NCI-H510A (cell line): ENCODE data around the gene SLC12A7.

Experiments
- DNase-seq: peaks from one replicate; lab custom pipeline; 2025; lab: John Stamatoyannopoulos, UW

Gene SLC12A7

DNA sequence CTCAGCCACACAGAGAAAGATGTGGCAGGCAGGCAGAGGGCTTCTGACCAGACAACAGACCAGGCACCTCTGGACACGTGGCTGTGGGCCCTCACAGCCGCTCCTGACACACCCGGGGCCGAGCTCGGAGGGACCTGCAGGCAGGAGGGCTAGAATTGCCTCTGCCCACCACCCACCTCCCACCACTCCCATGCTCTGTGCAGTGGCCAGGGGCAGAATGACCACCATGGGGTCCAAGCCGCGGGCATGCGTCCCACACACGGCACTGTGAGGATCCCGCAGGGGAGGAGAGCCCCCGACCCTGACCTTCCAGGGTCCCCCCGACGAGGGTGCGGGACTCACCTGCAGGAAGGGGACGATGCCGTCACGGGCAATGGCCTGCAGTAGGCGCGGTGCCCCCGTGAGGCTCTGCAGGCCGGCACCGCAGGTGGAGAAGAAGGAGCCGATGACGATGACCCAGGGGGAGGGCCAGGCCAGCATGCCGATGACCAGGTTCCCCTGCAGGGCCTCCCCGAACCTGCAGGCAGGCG, 34.3 kb downstream of the SLC12A7 start:
- no peak for DNase-seq

DNA sequence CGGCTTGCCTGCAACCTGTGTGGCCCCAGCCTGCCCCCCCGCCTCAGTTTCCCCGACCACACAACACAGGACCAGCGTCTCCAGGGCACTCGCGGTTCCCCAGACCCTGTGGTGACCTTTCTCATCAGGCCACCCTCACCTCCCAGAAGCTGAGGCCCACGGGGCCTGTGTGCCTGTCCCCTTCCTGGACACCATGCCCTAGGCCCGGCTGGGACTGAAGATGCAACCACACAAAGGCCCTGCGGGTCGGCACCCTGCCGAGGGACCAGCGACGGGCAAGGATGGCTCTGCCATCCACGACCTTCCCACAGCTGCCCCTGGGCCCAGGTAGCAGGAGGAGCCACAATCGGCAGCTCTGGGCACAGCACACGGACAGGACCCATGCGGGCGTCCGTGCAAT, 34.8 kb downstream of the SLC12A7 start:
- no peak for DNase-seq

DNA sequence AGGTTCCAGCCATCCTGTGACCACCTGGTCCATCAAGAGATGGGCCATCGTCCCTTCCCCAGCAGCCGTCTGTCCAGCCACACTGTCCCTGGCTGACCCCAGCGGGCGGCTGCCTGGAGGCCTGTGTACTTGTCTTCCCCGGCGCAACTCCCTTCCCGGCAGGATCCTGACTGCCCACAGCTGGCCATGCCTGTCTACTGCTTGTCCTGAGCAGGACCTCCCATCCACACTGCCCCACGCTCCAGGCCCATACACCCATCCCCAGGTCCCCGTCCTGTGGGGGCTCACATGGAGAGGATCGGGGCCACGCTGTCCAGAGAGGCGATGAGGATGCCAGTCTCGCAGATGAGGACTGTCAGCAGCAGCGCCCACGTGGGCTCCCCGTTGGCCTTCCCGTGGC, 35.5 kb downstream of the SLC12A7 start:
- DNase-seq, result no peak

DNA sequence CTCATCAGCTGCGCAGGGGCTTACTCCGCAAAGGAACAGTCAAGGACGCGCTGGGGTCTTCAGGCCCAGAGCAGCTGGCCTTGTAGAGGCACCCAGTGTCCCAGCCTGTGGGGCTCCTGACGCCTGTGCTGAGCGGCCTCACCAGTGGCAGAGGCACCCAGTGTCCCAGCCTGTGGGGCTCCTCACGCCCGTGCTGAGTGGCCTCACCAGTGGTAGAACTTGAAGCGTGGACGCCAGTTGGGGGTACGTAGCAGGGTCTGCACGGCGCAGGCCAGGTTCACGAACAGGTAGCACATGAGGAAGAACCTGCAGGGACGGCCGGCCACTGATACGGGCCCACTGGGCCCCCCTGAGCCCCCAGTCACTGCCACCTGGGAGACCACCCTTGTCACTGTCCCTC, 35.9 kb downstream of the SLC12A7 start:
- DNase-seq, result no peak

DNA sequence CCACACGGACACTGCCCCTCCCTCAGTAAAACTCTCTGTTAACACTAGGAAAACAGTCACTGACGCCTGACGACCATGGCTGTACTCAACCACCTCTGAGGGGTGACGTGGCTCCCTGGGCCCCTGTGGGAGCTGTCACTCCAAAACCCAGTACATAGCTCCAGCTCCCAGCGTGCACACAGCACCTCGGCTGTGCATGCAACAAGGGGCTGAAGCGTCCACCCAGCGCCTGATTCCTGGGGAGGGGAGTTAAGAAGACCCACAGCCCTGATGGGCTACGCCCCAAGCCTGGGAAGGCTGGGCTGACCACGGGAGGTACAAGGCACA, 36.3 kb downstream of the SLC12A7 start:
- no peak for DNase-seq

DNA sequence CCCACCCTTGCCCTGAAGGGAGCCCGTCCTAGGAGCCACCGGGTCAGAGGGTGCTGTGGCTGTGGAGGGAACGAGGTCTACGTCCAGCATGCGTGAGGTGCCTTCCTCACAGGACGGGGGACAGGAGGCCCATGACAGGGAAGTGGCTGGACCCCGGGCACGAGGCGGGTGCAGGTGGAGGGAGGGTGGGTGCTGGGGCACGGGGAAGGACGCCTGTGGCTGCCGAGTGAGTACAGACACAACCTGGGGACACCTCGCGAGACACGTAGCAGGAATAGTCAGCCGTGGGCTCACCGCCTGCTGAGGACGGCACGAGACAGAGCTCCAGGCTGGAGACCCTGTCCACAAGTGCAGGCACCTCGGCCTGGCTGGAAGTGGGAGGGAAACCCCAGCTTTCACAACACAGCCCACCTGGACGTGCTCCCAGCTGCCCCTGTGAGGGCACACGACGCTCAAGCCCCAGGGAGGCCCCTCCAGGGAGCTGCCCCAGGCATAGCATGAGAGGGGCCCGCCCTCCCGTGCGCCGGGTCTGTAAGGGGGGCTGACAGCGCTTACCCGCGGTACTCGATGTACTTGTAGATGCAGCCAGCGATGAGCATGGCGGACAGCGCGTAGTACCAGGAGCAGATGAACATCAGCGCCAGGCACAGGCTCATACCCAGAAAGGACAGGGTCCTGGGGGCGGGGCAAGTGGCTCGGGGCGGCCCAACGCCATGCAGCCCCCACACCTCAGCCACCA, 36.9 kb downstream of the SLC12A7 start:
- no peak for DNase-seq

DNA sequence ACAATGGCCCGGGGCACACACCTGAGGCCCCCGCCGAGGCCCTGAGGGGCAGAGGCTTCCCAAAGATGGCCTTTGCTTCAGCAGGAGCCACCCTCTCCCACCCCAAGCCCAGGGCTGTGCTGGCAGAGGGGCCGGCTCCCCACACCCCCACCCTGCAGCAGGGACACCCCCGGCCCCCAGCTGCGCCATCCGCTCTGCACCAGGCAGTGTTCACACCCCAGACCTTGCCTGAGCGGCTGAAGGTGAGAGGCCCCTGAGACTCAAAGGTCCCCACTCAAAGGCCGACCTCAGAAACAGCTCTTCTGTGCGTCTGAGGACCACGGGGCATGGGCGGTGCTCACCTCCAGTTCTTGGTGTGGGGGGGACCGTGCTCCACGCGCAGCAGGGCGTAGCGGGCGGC, 37.6 kb downstream of the SLC12A7 start:
- no peak for DNase-seq

DNA sequence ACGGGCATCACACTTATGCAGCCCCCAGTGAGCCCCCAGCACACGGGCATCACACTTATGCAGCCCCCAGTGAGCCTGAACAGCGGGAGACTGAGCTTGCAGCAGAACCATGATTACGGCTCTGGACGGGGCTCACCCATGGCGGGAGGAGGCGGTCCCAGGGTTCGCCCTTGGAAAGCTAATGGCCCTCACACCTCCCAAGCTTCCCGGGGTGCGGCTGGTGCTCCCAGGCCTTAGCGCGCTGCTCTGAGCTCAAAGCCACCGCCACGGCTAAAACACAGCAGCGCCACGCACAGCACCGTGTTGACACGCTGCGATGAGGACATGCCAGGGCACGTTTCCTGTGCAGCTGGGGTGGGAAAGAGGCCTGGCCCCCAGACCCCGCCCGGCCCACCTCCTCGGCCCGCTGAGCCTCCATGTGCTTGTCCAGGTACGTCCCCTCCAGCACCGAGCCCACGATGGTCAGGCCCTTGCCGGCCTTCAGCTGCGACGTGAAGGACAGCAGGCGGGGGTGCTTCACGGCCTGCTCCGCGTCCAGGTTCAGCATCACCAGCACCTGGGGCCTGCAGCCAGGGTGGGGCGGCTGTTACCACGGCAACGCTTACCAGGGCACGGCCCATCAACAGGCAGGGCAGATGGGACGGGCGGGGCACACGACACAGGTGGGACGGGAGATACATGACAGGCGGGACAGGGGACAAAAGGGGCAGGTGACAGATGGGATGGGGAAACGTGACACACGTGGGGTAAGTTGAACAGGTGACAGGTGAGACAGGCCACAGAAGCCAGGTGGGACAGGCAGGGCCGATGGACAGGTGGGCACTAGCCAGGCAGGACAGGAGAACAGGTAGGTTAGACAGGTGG, 38.4 kb downstream of the SLC12A7 start:
- no peak for DNase-seq

DNA sequence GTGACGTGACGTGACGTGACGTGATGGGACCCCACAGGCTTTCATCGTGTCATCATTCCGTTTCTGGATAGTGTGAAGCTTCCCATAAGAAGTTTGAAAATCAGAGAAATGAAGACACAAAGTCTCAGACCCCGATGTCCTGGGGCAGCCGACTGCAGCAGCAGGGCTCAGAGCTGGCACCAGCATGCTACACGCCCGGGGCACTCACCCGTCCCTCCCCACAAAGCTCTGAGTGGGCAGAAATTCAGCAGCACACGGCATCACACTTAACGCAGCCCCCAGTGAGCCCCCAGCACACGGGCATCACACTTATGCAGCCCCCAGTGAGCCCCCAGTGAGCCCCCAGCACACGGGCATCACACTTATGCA, 42.2 kb downstream of the SLC12A7 start:
- DNase-seq, result no peak

DNA sequence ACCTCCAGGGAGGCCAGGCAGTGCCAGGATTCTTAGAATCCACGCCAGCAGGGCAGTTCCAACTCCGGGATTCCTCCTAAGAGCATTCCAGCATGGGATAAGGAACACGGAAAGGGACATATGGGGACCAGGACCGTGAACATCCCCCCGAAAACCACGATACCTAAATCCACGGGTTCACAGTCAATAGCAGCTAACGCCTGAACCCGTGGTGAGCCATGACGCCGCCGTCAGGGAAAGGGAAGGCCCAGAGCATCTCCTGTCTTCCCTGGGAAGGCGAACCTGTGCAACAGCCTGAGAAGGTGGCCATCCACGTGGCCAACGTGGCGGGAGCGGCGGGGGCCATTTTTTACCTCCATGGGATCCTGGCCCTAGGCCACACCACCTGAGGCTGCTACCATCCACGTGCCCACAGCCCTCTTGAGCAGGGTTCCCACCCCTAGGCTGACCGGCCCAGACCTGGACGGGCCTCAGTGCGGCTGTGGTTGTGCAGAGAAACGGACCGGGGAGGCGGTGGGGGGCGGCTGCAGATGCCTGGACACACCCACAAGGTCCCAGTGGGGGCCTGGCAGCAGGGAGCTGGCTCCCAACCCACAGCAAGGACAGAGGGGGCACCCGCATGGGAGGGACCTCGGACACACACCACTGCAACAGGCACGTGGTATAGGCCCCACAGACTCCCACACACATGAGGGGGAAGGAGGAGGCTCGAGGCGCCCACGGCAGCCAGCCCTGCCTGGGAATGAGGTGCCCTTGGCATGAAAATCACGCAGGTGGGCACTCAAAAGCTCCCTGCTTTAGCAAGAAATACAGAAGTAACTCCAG, 42.8 kb downstream of the SLC12A7 start:
- no peak for DNase-seq

DNA sequence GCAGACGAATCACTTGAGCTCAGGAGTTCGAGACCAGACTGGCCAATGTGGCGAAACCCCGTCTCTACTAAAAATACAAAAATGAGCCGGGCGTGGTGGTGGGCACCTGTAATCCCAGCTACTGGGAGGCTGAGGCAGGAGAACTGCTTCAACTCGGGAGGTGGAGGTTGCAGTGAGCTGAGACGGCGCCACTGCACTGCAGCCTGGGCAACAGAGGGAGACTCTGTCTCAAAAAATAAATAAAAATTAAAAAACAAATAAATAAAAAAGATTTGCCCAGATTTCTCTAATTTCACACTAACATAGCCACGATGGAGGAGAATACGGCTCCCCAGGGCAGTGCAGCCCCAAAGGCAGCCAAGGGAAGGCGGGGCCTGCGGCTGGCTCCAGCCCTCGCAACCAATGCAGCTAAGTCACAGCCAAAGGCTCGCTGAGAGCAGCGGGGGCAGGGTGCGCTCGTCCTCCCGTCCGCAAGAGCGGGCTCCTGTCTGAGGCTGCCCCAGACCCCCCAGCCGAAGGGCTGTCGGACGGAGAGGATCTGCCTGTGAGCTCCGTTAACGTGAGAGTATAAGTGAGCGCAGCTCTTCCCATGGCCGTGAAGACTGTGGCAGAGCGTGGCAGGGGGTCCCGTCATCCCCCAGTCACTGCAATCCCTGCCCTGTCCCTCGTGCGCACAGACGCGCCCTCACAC, 43.5 kb downstream of the SLC12A7 start:
- no peak for DNase-seq

DNA sequence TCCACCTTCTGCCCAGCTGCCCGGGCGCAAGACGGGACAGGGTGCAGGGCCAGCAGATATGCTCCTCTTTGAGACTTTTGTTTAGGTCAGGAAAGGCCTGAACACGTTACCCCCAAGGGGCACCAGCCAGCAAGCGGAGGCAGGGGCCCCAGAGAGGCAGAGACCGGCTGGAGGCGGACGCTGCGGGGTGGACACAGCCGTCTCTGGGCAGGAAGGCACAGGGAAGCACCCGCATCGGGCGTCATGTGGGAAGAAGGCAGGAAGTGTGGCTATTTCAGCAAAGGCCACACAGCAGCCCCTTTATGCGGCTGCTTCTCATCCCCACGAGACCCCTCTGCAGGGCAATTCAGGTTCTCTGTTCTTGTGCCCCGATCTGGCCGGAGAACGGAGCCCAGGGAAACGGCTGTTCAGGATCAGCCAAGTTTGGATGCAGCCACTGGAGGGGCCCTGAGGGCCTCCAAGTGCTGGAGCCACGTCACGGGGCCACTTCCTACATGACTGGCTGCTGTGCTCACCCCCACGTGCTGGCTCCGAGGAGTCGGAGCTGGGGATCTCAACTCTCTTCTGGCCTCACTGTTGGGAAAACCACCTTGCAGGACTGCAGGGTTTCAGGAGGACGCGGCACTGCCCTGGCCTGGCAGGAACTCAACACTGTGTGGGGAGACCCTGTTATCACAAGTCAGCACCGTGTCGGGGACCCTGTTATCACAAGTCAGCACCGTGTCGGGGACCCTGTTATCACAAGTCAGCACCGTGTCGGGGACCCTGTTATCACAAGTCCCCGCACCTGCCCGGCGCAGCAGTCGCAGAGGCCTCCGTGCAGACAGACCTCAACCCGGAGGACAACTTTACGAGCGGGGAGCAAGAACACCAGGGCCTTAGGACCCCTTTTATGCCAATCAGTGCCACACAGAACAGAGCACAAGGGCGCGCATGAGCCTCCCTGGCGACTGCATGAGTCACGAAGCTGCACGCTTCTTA, 44.4 kb downstream of the SLC12A7 start:
- DNase-seq, result no peak

DNA sequence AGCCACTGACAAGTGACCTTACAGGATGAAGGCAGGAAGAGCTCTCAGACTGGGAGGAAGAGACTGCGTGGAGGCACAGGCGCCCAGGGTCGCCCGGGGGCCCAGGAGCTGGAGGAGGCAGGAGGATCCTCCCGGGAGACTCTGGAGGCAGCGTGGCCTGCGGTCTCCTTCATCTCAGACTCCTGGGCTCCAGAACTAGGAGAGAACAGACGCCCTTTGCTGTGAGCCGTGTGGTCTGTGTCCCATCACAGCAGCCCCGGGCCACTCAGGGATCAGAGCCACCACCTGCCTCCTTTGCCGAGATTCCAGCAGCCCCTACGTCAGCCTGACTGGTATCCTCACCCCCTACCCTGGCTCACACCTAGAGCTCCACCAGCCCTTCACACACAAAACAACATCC, 45.2 kb downstream of the SLC12A7 start:
- DNase-seq, result no peak

DNA sequence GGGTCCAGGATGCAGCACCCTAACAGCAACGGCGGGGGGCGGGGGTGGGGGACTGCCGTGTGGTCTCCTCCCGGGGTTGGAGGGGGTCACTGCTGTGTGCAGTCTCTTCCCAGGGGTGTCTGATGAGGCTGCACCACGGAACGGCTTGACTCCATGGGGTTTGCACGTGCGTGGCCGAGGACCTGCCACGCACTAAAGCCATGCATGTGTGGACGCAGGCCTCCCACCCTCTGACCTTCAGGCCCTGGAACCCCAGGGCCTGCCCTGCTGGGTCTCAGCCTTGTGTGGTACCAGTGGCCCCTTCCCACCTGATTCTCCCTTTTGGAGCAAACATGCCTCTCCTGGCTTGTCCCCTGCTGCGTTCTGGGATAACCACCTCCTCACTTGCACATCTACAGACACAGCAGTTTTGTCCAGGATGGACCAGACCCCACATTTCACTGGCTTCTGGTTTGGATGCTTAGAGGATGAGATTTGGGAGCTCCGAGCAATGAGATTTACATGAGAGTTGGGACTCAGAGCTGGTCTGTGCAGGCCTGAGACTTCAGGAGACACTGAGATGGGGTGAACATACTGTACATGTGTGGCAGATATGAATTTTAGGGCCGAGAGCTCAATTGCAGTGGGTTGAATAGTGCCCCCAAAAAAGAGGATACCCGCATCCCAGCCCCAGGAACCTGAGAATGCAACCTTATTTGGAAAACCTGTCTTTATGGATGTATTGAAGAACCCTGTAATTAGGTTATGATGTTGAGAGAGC, 45.8 kb downstream of the SLC12A7 start:
- no peak for DNase-seq

DNA sequence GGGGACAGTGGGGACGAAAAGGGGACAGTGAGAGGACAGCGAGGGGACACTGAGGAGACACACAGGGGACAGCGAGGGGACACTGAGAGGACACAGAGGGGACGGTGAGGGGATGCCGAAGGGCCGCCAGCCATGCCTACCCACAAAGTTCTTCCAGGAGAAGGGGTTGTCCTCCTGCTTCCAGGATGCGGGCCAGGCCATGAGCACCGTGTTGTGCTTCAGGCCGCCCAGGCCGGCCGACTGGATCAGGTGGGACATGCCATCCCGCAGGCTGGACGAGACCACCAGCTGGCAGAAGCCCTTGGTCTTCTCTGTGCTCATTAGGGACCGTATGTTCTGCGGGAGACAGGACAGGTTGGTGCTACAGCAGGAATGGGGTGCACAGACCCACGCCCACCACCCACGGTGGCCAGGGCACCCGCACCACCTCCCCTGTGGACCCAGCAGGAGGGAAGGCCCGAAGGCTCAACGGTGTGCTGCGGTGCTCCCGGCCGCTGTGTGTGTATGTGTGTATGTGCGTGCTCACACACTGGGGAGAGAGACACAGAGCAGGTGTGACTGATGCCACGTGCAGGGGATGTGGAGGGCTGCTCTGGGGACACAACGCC, 46.6 kb downstream of the SLC12A7 start:
- no peak for DNase-seq

DNA sequence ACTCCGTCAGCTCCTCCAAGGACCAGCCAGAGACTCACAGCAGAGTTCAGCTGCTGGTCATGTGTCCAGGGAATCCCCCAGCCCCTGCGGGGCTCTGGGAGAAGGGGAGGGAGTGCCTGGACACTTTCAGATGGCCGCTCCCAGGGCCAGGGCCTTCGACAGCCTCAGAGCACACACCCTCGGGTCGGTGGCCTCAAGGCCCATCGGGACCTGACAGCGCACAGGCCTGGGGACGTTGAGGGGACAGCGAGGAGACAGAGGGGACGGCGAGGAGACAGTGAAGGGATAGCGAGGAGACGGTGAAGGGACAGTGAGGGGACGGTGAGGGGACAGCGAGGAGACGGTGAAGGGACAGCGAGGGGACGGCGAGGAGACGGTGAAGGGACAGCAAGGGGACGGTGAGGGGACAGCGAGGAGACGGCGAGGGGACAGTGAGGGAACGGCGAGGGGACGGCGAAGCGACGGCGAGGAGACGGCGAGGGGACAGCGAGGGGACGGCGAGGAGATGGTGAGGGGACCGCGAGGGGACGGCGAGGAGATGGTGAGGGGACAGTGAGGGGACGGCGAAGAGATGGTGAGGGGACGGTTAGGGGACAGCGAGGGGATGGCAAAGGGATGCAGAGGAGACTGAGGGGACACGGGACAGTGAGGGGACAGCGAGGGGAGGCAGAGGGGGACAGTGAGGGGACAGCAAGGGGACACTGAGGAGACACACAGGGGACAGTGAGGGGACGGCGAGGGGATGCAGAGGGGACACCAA, 47.3 kb downstream of the SLC12A7 start:
- no peak for DNase-seq

DNA sequence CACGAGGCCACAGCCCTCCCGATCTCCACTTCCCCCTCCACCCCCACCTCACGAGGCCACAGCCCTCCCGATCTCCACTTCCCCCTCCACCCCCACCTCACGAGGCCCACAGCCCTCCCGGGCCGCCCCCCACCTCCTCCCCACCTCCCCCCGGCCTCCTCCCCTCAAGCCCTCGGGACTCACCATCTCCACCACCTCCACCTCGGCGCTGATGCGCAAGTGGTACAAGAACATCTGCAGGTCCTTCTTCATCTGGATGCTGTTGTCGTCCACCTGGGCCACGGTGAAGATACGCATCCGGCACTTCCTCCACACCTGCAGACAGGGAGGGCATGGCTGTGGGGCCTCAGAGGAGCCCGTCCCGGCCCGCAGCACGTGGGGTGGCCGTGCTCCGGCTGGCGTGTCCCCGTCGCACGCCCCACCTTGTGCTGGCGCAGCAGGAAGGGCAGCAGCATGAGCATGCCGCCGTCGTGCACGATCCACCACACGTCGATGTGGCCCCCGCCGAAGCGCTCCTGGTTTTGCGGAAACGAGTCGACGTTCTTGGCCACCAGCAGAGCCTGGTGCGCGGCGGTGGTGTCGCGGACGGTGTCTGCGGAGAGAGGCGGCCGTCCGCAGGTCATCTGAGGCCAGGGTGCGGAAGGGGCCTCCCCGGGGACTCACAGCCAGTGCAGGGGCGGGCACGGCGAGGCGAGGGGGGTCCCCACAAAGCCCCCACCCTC, 48.0 kb downstream of the SLC12A7 start:
- DNase-seq, result no peak
